Mesothelial cell of epicardium (in vitro differentiated cells): ENCODE results near the gene NBEAL1. TPM values are rescaled to one million over a fixed set of nuclear protein-coding genes. Genes with fewer than 3 reads are reported as not detected.
"Not testable (repeated sequence)": the region's sequence is repeated elsewhere in the genome, so short reads cannot be mapped to it uniquely, and the experiment has no call there.

Source experiments
- DNase-seq, 2 experiments: peaks; one replicate each; pipeline ENCODE4 v3.0.0; 2021; ENCODE audit warnings: low spot score in 2 of 2; ENCODE audit not compliant: unreplicated experiment in 2 of 2
- H3K27ac Mint-ChIP-seq: 2 replicates; pipeline ENCODE4 v1.8.0; 2021; ENCODE audit warnings: mixed read lengths
- H3K27me3 Mint-ChIP-seq: 2 replicates; pipeline ENCODE4 v1.8.0; 2021; ENCODE audit warnings: low read depth, mixed read lengths
- H3K36me3 Mint-ChIP-seq: 2 replicates; pipeline ENCODE4 v1.8.0; 2021; ENCODE audit warnings: mixed read lengths
- H3K4me1 Mint-ChIP-seq: 2 replicates; pipeline ENCODE4 v1.8.0; 2021; ENCODE audit warnings: mixed read lengths
- H3K4me3 Mint-ChIP-seq: 2 replicates; pipeline ENCODE4 v1.8.0; 2021; ENCODE audit warnings: mild to moderate bottlenecking, moderate library complexity, mixed read lengths
- H3K9me3 Mint-ChIP-seq: 2 replicates; pipeline ENCODE4 v1.8.0; 2021; ENCODE audit warnings: mixed read lengths
- total RNA-seq: library from RNA; stranded (reverse); gene quantifications from 3 replicates; pipeline ENCODE4 v1.2.1, GENCODE V29; 2021
- TF ChIP-seq, protein P1 (sequence below): fragments of 200-600 bp; sonication (generic); IDR thresholded peaks from one replicate; pipeline ENCODE4 v1.5.0; 2021; ENCODE audit warnings: antibody characterized with exemption; ENCODE audit not compliant: unreplicated experiment

Gene NBEAL1
- total RNA-seq, 1 donor from 2014 or later, result 36.6 TPM

DNA sequence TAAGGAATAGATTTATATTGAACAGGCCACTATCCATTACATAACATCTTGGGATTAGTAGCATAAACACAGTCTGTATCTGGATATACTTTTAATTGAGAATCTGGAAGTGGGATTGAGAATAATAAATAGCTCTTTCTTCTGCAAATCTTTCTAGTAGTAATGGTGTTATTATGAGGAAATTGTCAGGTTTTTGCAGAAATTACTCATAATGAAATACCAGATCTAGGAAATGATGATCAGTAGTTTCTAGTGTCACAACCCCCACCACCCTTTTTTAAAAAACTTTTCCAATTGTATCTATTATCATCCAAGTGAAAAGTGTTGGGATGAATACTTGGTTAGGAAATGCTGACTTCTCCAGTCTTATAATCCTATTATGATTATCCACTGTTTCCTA is 18.7 kb downstream of the NBEAL1 start:
- Mint-ChIP-seq H3K27me3 (no peaks in the 10 kb centered on the region), H3K4me1 (peaks cover 7% of the 10 kb centered on the region), H3K9me3 (peaks cover 12% of the 10 kb centered on the region), H3K27ac (peak overlapping the region; percentile 41), H3K4me3 (no peak overlapping the region), H3K36me3 (peaks cover 5% of the 10 kb centered on the region)
- DNase-seq, result no peak
- TF ChIP-seq, protein P1, sequence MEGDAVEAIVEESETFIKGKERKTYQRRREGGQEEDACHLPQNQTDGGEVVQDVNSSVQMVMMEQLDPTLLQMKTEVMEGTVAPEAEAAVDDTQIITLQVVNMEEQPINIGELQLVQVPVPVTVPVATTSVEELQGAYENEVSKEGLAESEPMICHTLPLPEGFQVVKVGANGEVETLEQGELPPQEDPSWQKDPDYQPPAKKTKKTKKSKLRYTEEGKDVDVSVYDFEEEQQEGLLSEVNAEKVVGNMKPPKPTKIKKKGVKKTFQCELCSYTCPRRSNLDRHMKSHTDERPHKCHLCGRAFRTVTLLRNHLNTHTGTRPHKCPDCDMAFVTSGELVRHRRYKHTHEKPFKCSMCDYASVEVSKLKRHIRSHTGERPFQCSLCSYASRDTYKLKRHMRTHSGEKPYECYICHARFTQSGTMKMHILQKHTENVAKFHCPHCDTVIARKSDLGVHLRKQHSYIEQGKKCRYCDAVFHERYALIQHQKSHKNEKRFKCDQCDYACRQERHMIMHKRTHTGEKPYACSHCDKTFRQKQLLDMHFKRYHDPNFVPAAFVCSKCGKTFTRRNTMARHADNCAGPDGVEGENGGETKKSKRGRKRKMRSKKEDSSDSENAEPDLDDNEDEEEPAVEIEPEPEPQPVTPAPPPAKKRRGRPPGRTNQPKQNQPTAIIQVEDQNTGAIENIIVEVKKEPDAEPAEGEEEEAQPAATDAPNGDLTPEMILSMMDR, result no peak

- no peak for DNase-seq
Measured at GRCh38 chr2:203035879-203036470, 21.3 kb downstream of the NBEAL1 start.

GRCh38 chr2:203037026-203037425 is 22.4 kb downstream of the NBEAL1 start:
- no peaks in the 10 kb centered on the region for H3K27me3 Mint-ChIP-seq
- peaks cover 3% of the 10 kb centered on the region for H3K9me3 Mint-ChIP-seq
- TF ChIP-seq, protein P1, result no peak
- no peak for DNase-seq
- H3K36me3 Mint-ChIP-seq, result peaks cover 21% of the 10 kb centered on the region
- H3K4me3 Mint-ChIP-seq, result no peak overlapping the region
- no peak overlapping the region for H3K27ac Mint-ChIP-seq
- peaks cover 7% of the 10 kb centered on the region for H3K4me1 Mint-ChIP-seq

More at GRCh38 chr2:203035879-203036470, 21.3 kb downstream of the NBEAL1 start:
- Mint-ChIP-seq H3K4me1 (peaks cover 7% of the 10 kb centered on the region), H3K27ac (peak overlapping the region; percentile 67), H3K9me3 (peaks cover 12% of the 10 kb centered on the region), H3K36me3 (peaks cover 14% of the 10 kb centered on the region), H3K27me3 (no peaks in the 10 kb centered on the region), H3K4me3 (no peak overlapping the region)
- TF ChIP-seq, protein P1, result no peak

GRCh38 chr2:203038586-203038985 is 23.9 kb downstream of the NBEAL1 start:
- no peak overlapping the region for H3K27ac Mint-ChIP-seq
- H3K4me3 Mint-ChIP-seq, result no peak overlapping the region

DNA sequence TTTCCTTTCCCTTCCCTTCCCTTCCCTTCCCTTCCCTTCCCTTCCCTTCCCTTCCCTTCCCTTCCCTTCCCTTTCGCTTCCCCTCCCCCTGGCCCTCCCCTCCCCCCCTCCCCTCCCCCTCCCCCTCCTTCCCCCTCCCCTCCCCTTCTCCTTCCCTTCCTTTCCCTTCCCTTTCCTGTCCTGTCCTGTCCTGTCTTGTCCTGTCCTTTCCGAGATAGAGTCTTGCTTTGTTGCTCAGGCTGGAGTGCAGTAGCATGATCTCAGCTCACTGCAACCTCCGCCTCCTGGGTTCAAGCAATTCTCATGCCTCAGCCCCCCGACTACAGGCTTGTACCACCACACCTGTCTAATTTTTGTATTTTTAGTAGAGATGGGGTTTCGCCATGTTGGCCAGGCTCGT is 24.5 kb downstream of the NBEAL1 start:
- peaks cover 30% of the 10 kb centered on the region for H3K36me3 Mint-ChIP-seq
- DNase-seq, H3K4me1 Mint-ChIP-seq, H3K4me3 Mint-ChIP-seq, H3K9me3 Mint-ChIP-seq, H3K27ac Mint-ChIP-seq, H3K27me3 Mint-ChIP-seq: not testable (repeated sequence)

More at GRCh38 chr2:203038586-203038985, 23.9 kb downstream of the NBEAL1 start:
- no peaks in the 10 kb centered on the region for H3K27me3 Mint-ChIP-seq
- peaks cover 7% of the 10 kb centered on the region for H3K4me1 Mint-ChIP-seq
- DNase-seq, result no peak
- TF ChIP-seq, protein P1, result no peak
- H3K9me3 Mint-ChIP-seq, result no peaks in the 10 kb centered on the region
- H3K36me3 Mint-ChIP-seq, result peaks cover 26% of the 10 kb centered on the region

GRCh38 chr2:203040966-203041521 is 26.4 kb downstream of the NBEAL1 start:
- Mint-ChIP-seq H3K9me3 (no peaks in the 10 kb centered on the region), H3K4me1 (peaks cover 4% of the 10 kb centered on the region), H3K27ac (no peak overlapping the region)

More at GRCh38 chr2:203040966-203041521, 26.4 kb downstream of the NBEAL1 start:
- DNase-seq, result no peak
- Mint-ChIP-seq H3K4me3 (no peak overlapping the region), H3K27me3 (no peaks in the 10 kb centered on the region), H3K36me3 (peaks cover 30% of the 10 kb centered on the region)
- TF ChIP-seq, protein P1, result no peak
